Measurements from ENCODE around the gene CHORDC1.

- TF ChIP-seq EZH2 (IDR thresholded peaks at IDR 0.05; ENCODE audit: insufficient read depth, low read length) (no peak), CTCF (IDR thresholded peaks at IDR 0.05; ENCODE audit: insufficient read depth, low read depth, low read length) (no peak)
Measured at GRCh38 chr11:90208857-90209256, 14.0 kb downstream of the CHORDC1 start.
